Esophagus muscularis mucosa (tissue), 3 donors: ENCODE measurements around the gene LEUTX.

Source experiments
- POLR2A ChIP-seq: fragments of 450-650 bp; IDR thresholded peaks from one replicate; pipeline ENCODE4 v1.6.1; 2017; ENCODE audit warnings: antibody characterized with exemption, moderate library complexity, mild to moderate bottlenecking, low read depth
- TF ChIP-seq, protein P1 (sequence below), 3 experiments: fragments of 200-600 bp in 2 of 3; fragments of 450-650 bp in 1 of 3; sonication (generic) in 2 of 3; IDR thresholded peaks; one replicate each; pipeline ENCODE4 v1.5.1; 2017 to 2019; ENCODE audit warnings: antibody characterized with exemption in 3 of 3, mild to moderate bottlenecking in 2 of 3, moderate library complexity in 1 of 3

DNA sequence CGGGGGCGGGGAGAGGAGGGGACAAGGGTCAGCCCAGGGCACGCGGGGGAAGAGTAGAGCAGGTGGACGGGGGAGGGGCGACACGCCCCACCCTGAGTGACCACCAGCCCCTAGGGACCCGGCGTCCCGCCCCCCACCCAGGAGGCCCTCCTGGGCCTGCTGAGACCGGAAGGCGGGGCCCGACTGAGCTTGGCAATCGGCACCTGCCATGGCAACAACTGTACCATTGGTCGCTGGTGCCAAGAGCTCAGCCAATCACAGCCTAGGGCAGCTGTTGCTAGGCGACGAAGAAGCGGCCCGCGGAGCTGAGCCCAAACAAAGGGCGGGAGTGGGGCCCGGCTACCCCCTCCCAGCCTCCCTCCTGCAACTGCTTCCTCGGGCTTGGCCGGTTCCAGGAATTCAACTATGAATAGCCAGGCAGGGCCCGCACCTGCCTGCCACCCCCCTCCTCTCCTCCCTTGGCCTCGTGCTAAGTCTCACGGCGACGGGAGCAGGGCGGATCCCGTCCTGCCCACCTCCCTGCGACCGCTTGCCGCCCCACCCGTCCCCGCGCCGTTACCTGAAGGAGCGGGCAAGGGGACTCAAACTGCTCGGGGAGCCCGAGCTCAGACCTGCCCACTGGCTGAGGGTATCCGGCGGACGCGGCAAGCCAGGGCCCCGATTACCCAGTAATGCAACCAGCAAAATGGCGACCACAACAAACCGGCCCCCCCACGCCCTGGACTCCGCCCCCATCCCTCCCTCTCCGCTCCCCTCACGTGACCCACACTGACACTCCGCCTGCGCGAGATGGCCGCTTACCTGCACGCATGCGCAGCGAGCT, 55.0 kb downstream of the LEUTX start, which contains the start of gene DYRK1B:
- TF ChIP-seq, protein P1, sequence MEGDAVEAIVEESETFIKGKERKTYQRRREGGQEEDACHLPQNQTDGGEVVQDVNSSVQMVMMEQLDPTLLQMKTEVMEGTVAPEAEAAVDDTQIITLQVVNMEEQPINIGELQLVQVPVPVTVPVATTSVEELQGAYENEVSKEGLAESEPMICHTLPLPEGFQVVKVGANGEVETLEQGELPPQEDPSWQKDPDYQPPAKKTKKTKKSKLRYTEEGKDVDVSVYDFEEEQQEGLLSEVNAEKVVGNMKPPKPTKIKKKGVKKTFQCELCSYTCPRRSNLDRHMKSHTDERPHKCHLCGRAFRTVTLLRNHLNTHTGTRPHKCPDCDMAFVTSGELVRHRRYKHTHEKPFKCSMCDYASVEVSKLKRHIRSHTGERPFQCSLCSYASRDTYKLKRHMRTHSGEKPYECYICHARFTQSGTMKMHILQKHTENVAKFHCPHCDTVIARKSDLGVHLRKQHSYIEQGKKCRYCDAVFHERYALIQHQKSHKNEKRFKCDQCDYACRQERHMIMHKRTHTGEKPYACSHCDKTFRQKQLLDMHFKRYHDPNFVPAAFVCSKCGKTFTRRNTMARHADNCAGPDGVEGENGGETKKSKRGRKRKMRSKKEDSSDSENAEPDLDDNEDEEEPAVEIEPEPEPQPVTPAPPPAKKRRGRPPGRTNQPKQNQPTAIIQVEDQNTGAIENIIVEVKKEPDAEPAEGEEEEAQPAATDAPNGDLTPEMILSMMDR (IDR thresholded peaks at IDR 0.05), result peak in 1 of 3 experiments; percentile 12
- TF ChIP-seq POLR2A, result no peak
